Endothelial cell of umbilical vein (primary cell): Measurements from ENCODE around the gene PSAPL1. TPM values are rescaled to one million over a fixed set of nuclear protein-coding genes. Genes with fewer than 3 reads are reported as not detected.

Experiments
- BruUV-seq: library from RNA; stranded (reverse); fragments of 400-500 nt; replicated peaks from 2 replicates; lab custom pipeline; 2021; lab: Mats Ljungman, UMichigan
- CTCF ChIA-PET: fragments of 300-600, 350-600 bp; sonication (Branson Sonifier 250); formaldehyde crosslinking; loops from one replicate; lab custom pipeline; 2021; ENCODE audit warnings: antibody characterized with exemption, inconsistent platforms; lab: Charles Lee
- POLR2A ChIA-PET: fragments of 300-600, 350-600 bp; sonication (Branson Sonifier 250); formaldehyde crosslinking; loops from one replicate; lab custom pipeline; 2021; ENCODE audit warnings: antibody characterized with exemption, inconsistent platforms; lab: Charles Lee
- DNase-seq: peaks from one replicate; pipeline ENCODE4 v3.0.0-alpha.2; 2011; ENCODE audit warnings: low read depth, low spot score
- FAIRE-seq: peaks from 2 replicates; lab custom pipeline; 2011; peaks lifted over from hg19 to GRCh38; lab: Jason Lieb, UNC
- H2AFZ ChIP-seq: 2 replicates; pipeline ENCODE4 v1.6.0; 2012; ENCODE audit warnings: low read depth, low read length, control low read depth, inconsistent platforms
- H3K27ac ChIP-seq: 2 replicates; pipeline ENCODE4 v1.5.1; 2011; ENCODE audit warnings: low read depth, mild to moderate bottlenecking, control low read depth, low read length, moderate library complexity; ENCODE audit not compliant: insufficient read depth
- H3K27me3 ChIP-seq, 2 experiments: 2 replicates each; pipeline versions ENCODE4 v1.6.0 to v1.6.1; 2011; ENCODE audit warnings: low read length in 2 of 2, mixed read lengths in 1 of 2; ENCODE audit not compliant: control insufficient read depth in 2 of 2, insufficient read depth in 2 of 2
- H3K36me3 ChIP-seq, 2 experiments: 2 replicates in 1 of 2; 3 replicates in 1 of 2; pipeline ENCODE4 v1.5.1; 2011; ENCODE audit warnings: low read length in 2 of 2, mild to moderate bottlenecking in 1 of 2, moderate library complexity in 1 of 2; ENCODE audit not compliant: control insufficient read depth in 2 of 2, insufficient read depth in 2 of 2; ENCODE audit errors: extremely low read depth in 1 of 2
- H3K4me1 ChIP-seq: 3 replicates; pipeline ENCODE4 v1.5.1; 2011; ENCODE audit warnings: mild to moderate bottlenecking, low read length; ENCODE audit not compliant: control insufficient read depth, insufficient read depth; ENCODE audit errors: extremely low read depth
- H3K4me2 ChIP-seq: 2 replicates; pipeline ENCODE4 v1.6.1; 2011; ENCODE audit warnings: low read length, control low read depth, mixed read lengths; ENCODE audit not compliant: insufficient read depth
- H3K4me3 ChIP-seq, 3 experiments: fragments of 200-600 bp in 1 of 3; sonication (generic), shearing (Covaris generic) in 1 of 3; replicated peaks in 1 of 3; 2 replicates each; pipeline ENCODE4 v1.5.1; 2011 to 2016; ENCODE audit warnings: control low read depth in 3 of 3, low read length in 3 of 3, mild to moderate bottlenecking in 2 of 3, inconsistent platforms in 1 of 3, low read depth in 1 of 3, moderate library complexity in 1 of 3; ENCODE audit not compliant: insufficient read depth in 1 of 3
- H3K79me2 ChIP-seq: 2 replicates; pipeline ENCODE4 v1.6.0; 2012; ENCODE audit warnings: low read length, inconsistent platforms; ENCODE audit not compliant: control insufficient read depth, insufficient read depth
- H3K9ac ChIP-seq: replicated peaks from 2 replicates; pipeline ENCODE3; 2011; ENCODE audit warnings: low read length, control low read depth; ENCODE audit not compliant: insufficient read depth; ENCODE audit errors: extremely low read depth
- H3K9me1 ChIP-seq: replicated peaks from 3 replicates; pipeline ENCODE4 v1.6.0; 2011; ENCODE audit warnings: mild to moderate bottlenecking, low read length; ENCODE audit not compliant: control insufficient read depth, insufficient read depth; ENCODE audit errors: extremely low read depth
- H3K9me3 ChIP-seq: replicated peaks from 2 replicates; pipeline ENCODE4 v1.5.1; 2012; ENCODE audit warnings: low read length, inconsistent platforms; ENCODE audit not compliant: control insufficient read depth, insufficient read depth
- H4K20me1 ChIP-seq: replicated peaks from 2 replicates; pipeline ENCODE3; 2011; ENCODE audit warnings: mild to moderate bottlenecking, low read length; ENCODE audit not compliant: control insufficient read depth, insufficient read depth; ENCODE audit errors: extremely low read depth
- EZH2 ChIP-seq: IDR thresholded peaks from 2 replicates; pipeline ENCODE4 v1.6.1; 2012; ENCODE audit warnings: borderline replicate concordance, low read depth, mild to moderate bottlenecking, moderate library complexity, low read length, inconsistent platforms; ENCODE audit not compliant: severe bottlenecking
- FOS ChIP-seq: IDR thresholded peaks from 2 replicates; pipeline ENCODE4 v1.6.1; 2011; ENCODE audit warnings: mild to moderate bottlenecking, low read length, moderate library complexity, borderline replicate concordance; ENCODE audit not compliant: insufficient read depth
- GATA2 ChIP-seq: IDR thresholded peaks from 2 replicates; pipeline ENCODE4 v1.7.0; 2011; ENCODE audit warnings: low read depth, mild to moderate bottlenecking, moderate library complexity, mixed read lengths, low read length; ENCODE audit not compliant: insufficient read length, insufficient read depth
- JUN ChIP-seq: IDR thresholded peaks from 2 replicates; pipeline ENCODE4 v1.6.1; 2011; ENCODE audit warnings: borderline replicate concordance, low read depth; ENCODE audit not compliant: insufficient read length, insufficient read depth
- MYC ChIP-seq: IDR thresholded peaks from one replicate; pipeline ENCODE4 v1.6.1; 2011; ENCODE audit warnings: mild to moderate bottlenecking, low read depth, low read length
- POLR2A ChIP-seq: IDR thresholded peaks from 2 replicates; pipeline ENCODE4 v1.6.1; 2012; ENCODE audit warnings: low read depth, mild to moderate bottlenecking, control low read depth, low read length
- POLR2AphosphoS5 ChIP-seq: IDR thresholded peaks from 2 replicates; pipeline ENCODE4 v1.6.1; 2012; ENCODE audit warnings: low read depth, mild to moderate bottlenecking, control low read depth, low read length, moderate library complexity; ENCODE audit not compliant: insufficient read depth
- dilution Hi-C: fragments of 300-500 bp; cut with MboI; formaldehyde crosslinking; loops from one replicate; pipeline ENCODE4 v1.15.0; 2019; ENCODE audit warnings: low sequenced_read_pairs; ENCODE audit not compliant: extremely low pct_ligation_motif_present
- intact Hi-C: fragments of 100-400 bp; cut with micrococcal nuclease; formaldehyde crosslinking; loops from one replicate; pipeline ENCODE4 v1.10.0; 2022
- polyA plus RNA-seq, 4 experiments: library from polyadenylated mRNA; depleted of rRNA in 3 of 4; stranded (reverse) in 3 of 4; unstranded in 1 of 4; fragments of >200 nt; gene quantifications; 2 replicates each; pipeline versions ENCODE4 v1.2.1 to v1.2.3, GENCODE V29; 2011 to 2012; ENCODE audit warnings: missing spikeins in 1 of 4
- total RNA-seq: library from RNA; stranded (reverse); gene quantifications from 2 replicates; pipeline ENCODE4 v1.2.3, GENCODE V29; 2021
- TF ChIP-seq, protein P1 (sequence below): IDR thresholded peaks from 2 replicates; pipeline ENCODE4 v1.6.1; 2011; ENCODE audit not compliant: insufficient read depth, insufficient read length
- TF ChIP-seq, protein P2 (sequence below), 2 donors: IDR thresholded peaks; 1 replicate in 1 of 2; 2 replicates in 1 of 2; pipeline ENCODE4 v1.5.1; 2011; ENCODE audit warnings: low read length in 2 of 2, mild to moderate bottlenecking in 2 of 2, moderate library complexity in 2 of 2, control low read depth in 1 of 2, inconsistent platforms in 1 of 2, low read depth in 1 of 2; ENCODE audit not compliant: insufficient read depth in 1 of 2; ENCODE audit errors: extremely low read depth in 1 of 2

PSAPL1 gene
- total and polyA plus RNA-seq, 2 donors (not counting 3 experiments of a cell fraction or from before 2014, with no cell fraction given), result not detected

- Histone ChIP-seq H3K79me2 (no peaks in the 10 kb centered on the region), H3K4me3 (no peak overlapping the region), H2AFZ (no peak overlapping the region), H3K9ac (no peak overlapping the region), H3K9me3 (no peaks in the 10 kb centered on the region), H4K20me1 (no peaks in the 10 kb centered on the region), H3K27ac (no peak overlapping the region), H3K4me1 (no peaks in the 10 kb centered on the region), H3K36me3 (no peaks in the 10 kb centered on the region), H3K4me2 (no peak overlapping the region), H3K27me3 (no peaks in the 10 kb centered on the region), H3K9me1 (no peaks in the 10 kb centered on the region)
- ChIA-PET POLR2A (no interaction called here), CTCF (no interaction called here)
- no TSS peak for BruUV-seq
- TF ChIP-seq GATA2, result no peak
- TF ChIP-seq, protein P1, sequence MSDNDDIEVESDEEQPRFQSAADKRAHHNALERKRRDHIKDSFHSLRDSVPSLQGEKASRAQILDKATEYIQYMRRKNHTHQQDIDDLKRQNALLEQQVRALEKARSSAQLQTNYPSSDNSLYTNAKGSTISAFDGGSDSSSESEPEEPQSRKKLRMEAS, result no peak
- intact Hi-C loops (no loop called here), dilution Hi-C loops (no loop called here)
- no peak for FAIRE-seq
- no peak for DNase-seq
Observed at GRCh38 chr4:7481227-7481626, 46.5 kb upstream of the PSAPL1 start.

DNA sequence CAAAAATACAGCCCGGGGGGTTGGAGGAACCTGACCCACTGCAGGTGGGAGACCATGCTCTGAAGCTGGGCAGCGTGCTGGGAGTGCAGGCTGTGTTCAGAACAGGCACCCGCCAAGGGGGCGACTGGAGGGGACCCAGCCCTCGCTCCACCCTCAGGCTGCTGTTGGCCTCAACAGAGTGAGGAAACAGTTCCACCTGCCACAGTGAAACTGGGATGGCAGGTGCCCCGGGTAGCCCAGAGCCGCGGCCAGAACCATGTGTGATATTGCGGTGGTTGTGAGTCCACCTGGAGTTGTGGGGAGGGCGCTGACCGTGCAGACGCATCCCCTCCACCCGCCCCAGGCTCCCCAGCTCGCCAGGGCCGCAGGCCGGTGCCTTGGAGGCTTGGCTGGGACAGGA lies 45.7 kb upstream of the PSAPL1 start:
- no peaks in the 10 kb centered on the region for H3K27me3 ChIP-seq
- H3K27ac ChIP-seq, result no peak overlapping the region
- DNase-seq (no peak), FAIRE-seq (no peak)
- no peak overlapping the region for H3K9ac ChIP-seq
- ChIA-PET CTCF (no interaction called here), POLR2A (no interaction called here)
- intact Hi-C loops, result no loop called here
- dilution Hi-C loops, result no loop called here
- H4K20me1 ChIP-seq, result no peaks in the 10 kb centered on the region
- no TSS peak for BruUV-seq
- H3K4me3 ChIP-seq, result no peak overlapping the region
- H3K9me1 ChIP-seq, result no peaks in the 10 kb centered on the region
- TF ChIP-seq MYC (no peak), EZH2 (no peak), POLR2A (no peak), FOS (no peak), POLR2AphosphoS5 (no peak), GATA2 (no peak), JUN (no peak)
- TF ChIP-seq, protein P2, sequence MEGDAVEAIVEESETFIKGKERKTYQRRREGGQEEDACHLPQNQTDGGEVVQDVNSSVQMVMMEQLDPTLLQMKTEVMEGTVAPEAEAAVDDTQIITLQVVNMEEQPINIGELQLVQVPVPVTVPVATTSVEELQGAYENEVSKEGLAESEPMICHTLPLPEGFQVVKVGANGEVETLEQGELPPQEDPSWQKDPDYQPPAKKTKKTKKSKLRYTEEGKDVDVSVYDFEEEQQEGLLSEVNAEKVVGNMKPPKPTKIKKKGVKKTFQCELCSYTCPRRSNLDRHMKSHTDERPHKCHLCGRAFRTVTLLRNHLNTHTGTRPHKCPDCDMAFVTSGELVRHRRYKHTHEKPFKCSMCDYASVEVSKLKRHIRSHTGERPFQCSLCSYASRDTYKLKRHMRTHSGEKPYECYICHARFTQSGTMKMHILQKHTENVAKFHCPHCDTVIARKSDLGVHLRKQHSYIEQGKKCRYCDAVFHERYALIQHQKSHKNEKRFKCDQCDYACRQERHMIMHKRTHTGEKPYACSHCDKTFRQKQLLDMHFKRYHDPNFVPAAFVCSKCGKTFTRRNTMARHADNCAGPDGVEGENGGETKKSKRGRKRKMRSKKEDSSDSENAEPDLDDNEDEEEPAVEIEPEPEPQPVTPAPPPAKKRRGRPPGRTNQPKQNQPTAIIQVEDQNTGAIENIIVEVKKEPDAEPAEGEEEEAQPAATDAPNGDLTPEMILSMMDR (IDR thresholded peaks at IDR 0.05; ENCODE audit: extremely low read depth in 1 of 2, insufficient read depth in 1 of 2, low read depth in 1 of 2, low read length in 2 of 2), result no peak
- TF ChIP-seq, protein P1, result no peak
- no peaks in the 10 kb centered on the region for H3K36me3 ChIP-seq
- no peaks in the 10 kb centered on the region for H3K9me3 ChIP-seq
- no peaks in the 10 kb centered on the region for H3K4me1 ChIP-seq
- H3K79me2 ChIP-seq, result no peaks in the 10 kb centered on the region
- no peak overlapping the region for H2AFZ ChIP-seq
- H3K4me2 ChIP-seq, result no peak overlapping the region
